PC-3 (cell line): ENCODE measurements around the gene SARDH.

Experiments
- EZH2 ChIP-seq: fragments of 300-600 bp; sonication (generic); IDR thresholded peaks from one replicate; pipeline ENCODE4 v1.6.1; 2017; ENCODE audit warnings: antibody characterized with exemption, mild to moderate bottlenecking, low read length; ENCODE audit not compliant: unreplicated experiment
- TF ChIP-seq, protein P1 (sequence below): fragments of 300-600 bp; sonication (generic); conservative IDR thresholded peaks from 2 replicates; pipeline ENCODE4 v1.5.1; 2017; ENCODE audit warnings: antibody characterized with exemption, low read depth, mild to moderate bottlenecking, low read length

GRCh38 chr9:133615186-133615585, 123.0 kb downstream of the SARDH start:
- TF ChIP-seq, protein P1, sequence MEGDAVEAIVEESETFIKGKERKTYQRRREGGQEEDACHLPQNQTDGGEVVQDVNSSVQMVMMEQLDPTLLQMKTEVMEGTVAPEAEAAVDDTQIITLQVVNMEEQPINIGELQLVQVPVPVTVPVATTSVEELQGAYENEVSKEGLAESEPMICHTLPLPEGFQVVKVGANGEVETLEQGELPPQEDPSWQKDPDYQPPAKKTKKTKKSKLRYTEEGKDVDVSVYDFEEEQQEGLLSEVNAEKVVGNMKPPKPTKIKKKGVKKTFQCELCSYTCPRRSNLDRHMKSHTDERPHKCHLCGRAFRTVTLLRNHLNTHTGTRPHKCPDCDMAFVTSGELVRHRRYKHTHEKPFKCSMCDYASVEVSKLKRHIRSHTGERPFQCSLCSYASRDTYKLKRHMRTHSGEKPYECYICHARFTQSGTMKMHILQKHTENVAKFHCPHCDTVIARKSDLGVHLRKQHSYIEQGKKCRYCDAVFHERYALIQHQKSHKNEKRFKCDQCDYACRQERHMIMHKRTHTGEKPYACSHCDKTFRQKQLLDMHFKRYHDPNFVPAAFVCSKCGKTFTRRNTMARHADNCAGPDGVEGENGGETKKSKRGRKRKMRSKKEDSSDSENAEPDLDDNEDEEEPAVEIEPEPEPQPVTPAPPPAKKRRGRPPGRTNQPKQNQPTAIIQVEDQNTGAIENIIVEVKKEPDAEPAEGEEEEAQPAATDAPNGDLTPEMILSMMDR: no peak
- no peak for TF ChIP-seq EZH2
